Chondrocyte (in vitro differentiated cells): ENCODE data around the gene RABGAP1L. TPM values are rescaled to one million over a fixed set of nuclear protein-coding genes. Genes with fewer than 3 reads are reported as not detected.

Experiments
- DNase-seq: peaks from one replicate; pipeline ENCODE4 v3.0.0; 2021; ENCODE audit warnings: mixed read lengths, low spot score
- H3K27ac Mint-ChIP-seq: one replicate; pipeline ENCODE4 v1.8.0; 2021; ENCODE audit warnings: mild to moderate bottlenecking, moderate library complexity, mixed read lengths; ENCODE audit not compliant: unreplicated experiment
- H3K27me3 Mint-ChIP-seq: 2 replicates; pipeline ENCODE4 v1.8.0; 2021; ENCODE audit warnings: low read depth, mixed read lengths
- H3K36me3 Mint-ChIP-seq: 2 replicates; pipeline ENCODE4 v1.8.0; 2021; ENCODE audit warnings: low read depth, mixed read lengths
- H3K4me1 Mint-ChIP-seq: 2 replicates; pipeline ENCODE4 v1.8.0; 2021; ENCODE audit warnings: low read depth, mild to moderate bottlenecking, mixed read lengths
- H3K4me3 Mint-ChIP-seq: one replicate; pipeline ENCODE4 v1.8.0; 2021; ENCODE audit warnings: mild to moderate bottlenecking, moderate library complexity, mixed read lengths; ENCODE audit not compliant: unreplicated experiment
- H3K9me3 Mint-ChIP-seq: 2 replicates; pipeline ENCODE4 v1.8.0; 2021; ENCODE audit warnings: low read depth, mixed read lengths
- CTCF ChIP-seq: fragments of 200-600 bp; sonication (generic); IDR thresholded peaks from 2 replicates; pipeline ENCODE4 v1.5.0; 2021; ENCODE audit warnings: antibody characterized with exemption, mild to moderate bottlenecking, moderate library complexity
- total RNA-seq: library from RNA; stranded (reverse); gene quantifications from 3 replicates; pipeline ENCODE4 v1.2.1, GENCODE V29; 2021

The RABGAP1L gene
- total RNA-seq, 1 donor from 2014 or later = 27.1 TPM

DNA sequence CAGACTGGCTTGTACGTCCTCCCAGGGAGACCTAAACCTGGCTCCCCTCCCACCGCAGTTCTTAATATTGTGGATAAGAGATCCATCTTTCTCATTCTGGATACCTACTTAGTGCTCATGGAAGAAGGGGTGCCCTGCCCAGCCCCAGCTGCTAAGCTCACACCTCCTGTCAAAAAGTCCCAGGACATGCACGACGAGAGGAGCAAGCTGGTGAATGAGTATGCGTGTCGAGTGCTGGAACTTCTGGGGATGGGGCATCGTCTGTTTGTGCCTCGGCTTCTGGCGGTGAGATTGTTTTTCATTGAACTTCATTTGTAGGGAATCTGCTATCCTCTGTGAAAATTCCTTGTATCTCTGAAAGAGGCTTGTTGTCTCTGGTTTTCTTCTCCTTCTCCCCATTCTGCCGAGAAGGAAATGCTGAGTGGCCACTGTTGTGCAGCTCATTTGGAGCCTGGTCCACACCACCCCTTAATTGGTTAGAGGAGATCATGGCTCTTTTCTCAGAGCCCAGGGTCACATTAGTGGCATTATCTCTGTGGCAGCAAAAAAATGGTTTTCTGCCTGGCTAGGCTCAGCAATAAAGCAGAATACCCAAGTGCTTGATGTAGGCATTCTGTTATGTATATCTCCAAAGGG lies 641.0 kb downstream of the RABGAP1L start:
- no peak for TF ChIP-seq CTCF
- Mint-ChIP-seq H3K27ac (no peak overlapping the region), H3K4me3 (no peak overlapping the region), H3K27me3 (no peaks in the 10 kb centered on the region), H3K36me3 (no peaks in the 10 kb centered on the region), H3K4me1 (peaks cover 11% of the 10 kb centered on the region), H3K9me3 (no peaks in the 10 kb centered on the region)
- DNase-seq = no peak

- no peaks in the 10 kb centered on the region for H3K27me3 Mint-ChIP-seq
- no peak for TF ChIP-seq CTCF
- no peaks in the 10 kb centered on the region for H3K36me3 Mint-ChIP-seq
- H3K27ac Mint-ChIP-seq = no peak overlapping the region
- no peak for DNase-seq
- peaks cover 9% of the 10 kb centered on the region for H3K4me1 Mint-ChIP-seq
- H3K4me3 Mint-ChIP-seq = no peak overlapping the region
- no peaks in the 10 kb centered on the region for H3K9me3 Mint-ChIP-seq
These were observed 641.6 kb downstream of the RABGAP1L start for GRCh38 chr1:174800876-174801275.

DNA sequence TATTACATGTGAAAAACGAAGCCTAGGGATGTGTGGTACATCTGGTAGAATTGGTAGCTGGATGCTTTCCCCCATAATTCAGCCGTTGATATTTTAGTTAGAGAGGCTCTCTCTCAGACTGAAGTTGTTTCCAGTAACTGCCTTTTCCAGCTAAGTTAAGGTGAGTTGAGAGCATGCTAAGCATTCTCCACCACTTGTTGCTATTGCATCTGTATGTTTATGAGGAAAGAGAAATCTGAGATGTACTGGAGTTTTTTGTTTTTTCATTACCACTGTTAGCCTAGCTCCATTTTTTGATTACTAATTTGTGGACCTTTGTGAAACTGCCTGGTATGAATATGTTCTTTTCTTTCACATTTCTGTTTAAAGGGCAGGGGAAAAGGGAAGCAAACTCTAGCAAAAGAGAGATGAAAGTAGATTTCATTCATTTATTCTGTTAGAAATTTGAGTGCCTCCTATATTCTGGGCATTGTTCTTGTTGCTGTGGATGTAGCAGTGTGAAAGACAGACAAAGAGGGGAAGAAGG lies 650.5 kb downstream of the RABGAP1L start:
- Mint-ChIP-seq H3K27ac (no peak overlapping the region), H3K9me3 (no peaks in the 10 kb centered on the region), H3K4me1 (no peaks in the 10 kb centered on the region), H3K4me3 (no peak overlapping the region), H3K27me3 (no peaks in the 10 kb centered on the region), H3K36me3 (no peaks in the 10 kb centered on the region)
- TF ChIP-seq CTCF = no peak
- no peak for DNase-seq

GRCh38 chr1:174812016-174812415 lies 652.7 kb downstream of the RABGAP1L start:
- Mint-ChIP-seq H3K36me3 (no peaks in the 10 kb centered on the region), H3K4me1 (no peaks in the 10 kb centered on the region), H3K4me3 (no peak overlapping the region), H3K27me3 (no peaks in the 10 kb centered on the region), H3K27ac (no peak overlapping the region), H3K9me3 (no peaks in the 10 kb centered on the region)
- TF ChIP-seq CTCF = no peak
- no peak for DNase-seq

- no peak for DNase-seq
- H3K27ac Mint-ChIP-seq = no peak overlapping the region
These were observed 653.3 kb downstream of the RABGAP1L start for GRCh38 chr1:174812656-174813055.

More at GRCh38 chr1:174812656-174813055, 653.3 kb downstream of the RABGAP1L start:
- Mint-ChIP-seq H3K9me3 (no peaks in the 10 kb centered on the region), H3K27me3 (no peaks in the 10 kb centered on the region), H3K4me3 (no peak overlapping the region), H3K36me3 (no peaks in the 10 kb centered on the region), H3K4me1 (no peaks in the 10 kb centered on the region)
- TF ChIP-seq CTCF = no peak
